Loucy (cell line): ENCODE measurements around the gene FRMD4A.

Experiments used
- CTCF ChIP-seq: fragments of 200-600 bp; sonication (generic); conservative IDR thresholded peaks from 2 replicates; pipeline ENCODE4 v1.5.1; 2014; ENCODE audit warnings: mild to moderate bottlenecking, antibody characterized with exemption, low read length
- EZH2phosphoT487 ChIP-seq: fragments of 200-600 bp; IDR thresholded peaks from 2 replicates; pipeline ENCODE4 v1.6.1; 2018; ENCODE audit warnings: antibody characterized with exemption, mild to moderate bottlenecking, moderate library complexity, borderline replicate concordance

GRCh38 chr10:13990392-13990805 lies 340.3 kb downstream of the FRMD4A start:
- TF ChIP-seq CTCF (no peak), EZH2phosphoT487 (no peak)
